HepG2 (cell line): ENCODE measurements around the gene EXOC3L4. TPM values are rescaled to one million over a fixed set of nuclear protein-coding genes. Genes with fewer than 3 reads are reported as not detected.

Source experiments
- ESRRA ChIP-seq: sonication (generic); formaldehyde crosslinking; IDR thresholded peaks from 2 replicates; pipeline ENCODE4 v1.5.1; 2020; ENCODE audit warnings: mild to moderate bottlenecking, low read depth, missing genetic modification reagents
- ZNF709 ChIP-seq: sonication (generic); formaldehyde crosslinking; IDR thresholded peaks from 2 replicates; pipeline ENCODE4 v1.5.0; 2020; ENCODE audit warnings: mild to moderate bottlenecking, missing genetic modification reagents
- polyA plus RNA-seq, 8 experiments: library from polyadenylated mRNA; depleted of rRNA in 3 of 8; stranded (reverse) in 7 of 8; unstranded in 1 of 8; fragments of >200 nt; fragmentation: Illumina TruSeq in 4 of 8; extraction: Trizol in 4 of 8; gene quantifications; 2 replicates each; pipeline versions ENCODE4 v1.2.1 to v1.2.3, GENCODE V29; 2011 to 2016; ENCODE audit warnings: low read depth in 4 of 8, missing spikeins in 1 of 8, mixed read lengths in 1 of 8; ENCODE audit not compliant: insufficient read depth in 1 of 8
- total RNA-seq, 5 experiments: library from RNA; depleted of rRNA; stranded (reverse); fragments of >200 nt; fragmentation: Illumina TruSeq; extraction: Trizol; gene quantifications; 2 replicates each; pipeline ENCODE4 v1.2.3, GENCODE V29; 2016; ENCODE audit warnings: low read depth in 1 of 5
- TF ChIP-seq, protein P1 (sequence below): sonication (generic); formaldehyde crosslinking; IDR thresholded peaks from 2 replicates; pipeline ENCODE4 v1.4.0; 2020; ENCODE audit warnings: mild to moderate bottlenecking, missing genetic modification reagents
- TF ChIP-seq, protein P2 (sequence below): IDR thresholded peaks from 2 replicates; pipeline ENCODE4 v1.6.1; 2016
- TF ChIP-seq, protein P3 (sequence below): sonication (generic); formaldehyde crosslinking; IDR thresholded peaks from one replicate; pipeline ENCODE4 v1.5.1; 2020; ENCODE audit warnings: mild to moderate bottlenecking, missing genetic modification reagents; ENCODE audit errors: not compliant biosample characterization
- TF ChIP-seq, protein P4 (sequence below): sonication (generic); formaldehyde crosslinking; conservative IDR thresholded peaks from 2 replicates; pipeline ENCODE4 v1.4.0; 2020; ENCODE audit warnings: missing genetic modification reagents

The EXOC3L4 gene
- total and polyA plus RNA-seq, 2 of the 13 experiments (the other 11 are each of a cell fraction or from before 2014, with no cell fraction given), result 11.8 to 27.0 TPM

DNA sequence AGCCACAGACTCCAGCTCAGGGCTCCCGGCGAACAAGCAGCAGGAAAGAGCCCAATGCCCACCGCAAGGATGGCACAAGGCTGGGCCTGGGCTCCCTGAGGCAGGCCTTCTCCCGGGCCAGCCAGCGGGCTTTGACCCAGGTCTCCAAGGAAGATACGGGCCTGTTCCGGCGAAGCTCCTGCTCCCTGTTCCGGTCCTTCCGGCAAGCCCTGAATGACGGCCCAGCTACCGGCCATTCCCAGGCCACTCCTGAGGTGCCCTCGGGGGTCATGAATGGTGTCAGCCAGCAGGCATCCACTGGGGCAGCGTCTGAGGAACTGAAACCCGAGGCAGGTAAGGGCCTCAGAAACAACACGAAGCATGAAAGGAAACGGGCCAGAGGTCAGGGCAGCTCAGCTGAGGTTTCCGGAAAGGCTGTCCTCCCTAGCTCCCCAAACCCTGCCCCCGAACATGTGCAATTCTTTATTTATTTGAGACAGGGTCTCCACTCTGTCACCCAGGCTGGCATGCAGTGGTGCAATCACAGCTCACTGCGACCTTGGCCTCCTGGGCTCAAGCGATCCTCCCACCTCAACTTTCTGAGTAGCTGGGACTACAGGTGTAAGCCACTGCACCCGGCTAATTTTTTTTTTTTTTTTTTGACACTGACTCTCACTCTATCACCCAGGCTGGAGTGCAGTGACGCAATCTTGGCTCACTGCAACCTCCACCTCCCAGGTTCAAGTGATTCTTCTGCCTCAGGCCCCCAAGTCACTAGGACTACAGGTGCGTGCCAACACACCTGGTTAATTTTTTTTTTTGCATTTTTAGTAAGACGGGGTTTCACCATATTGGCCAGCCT lies 6.0 kb downstream of the EXOC3L4 start (continued):
- TF ChIP-seq, protein P1, sequence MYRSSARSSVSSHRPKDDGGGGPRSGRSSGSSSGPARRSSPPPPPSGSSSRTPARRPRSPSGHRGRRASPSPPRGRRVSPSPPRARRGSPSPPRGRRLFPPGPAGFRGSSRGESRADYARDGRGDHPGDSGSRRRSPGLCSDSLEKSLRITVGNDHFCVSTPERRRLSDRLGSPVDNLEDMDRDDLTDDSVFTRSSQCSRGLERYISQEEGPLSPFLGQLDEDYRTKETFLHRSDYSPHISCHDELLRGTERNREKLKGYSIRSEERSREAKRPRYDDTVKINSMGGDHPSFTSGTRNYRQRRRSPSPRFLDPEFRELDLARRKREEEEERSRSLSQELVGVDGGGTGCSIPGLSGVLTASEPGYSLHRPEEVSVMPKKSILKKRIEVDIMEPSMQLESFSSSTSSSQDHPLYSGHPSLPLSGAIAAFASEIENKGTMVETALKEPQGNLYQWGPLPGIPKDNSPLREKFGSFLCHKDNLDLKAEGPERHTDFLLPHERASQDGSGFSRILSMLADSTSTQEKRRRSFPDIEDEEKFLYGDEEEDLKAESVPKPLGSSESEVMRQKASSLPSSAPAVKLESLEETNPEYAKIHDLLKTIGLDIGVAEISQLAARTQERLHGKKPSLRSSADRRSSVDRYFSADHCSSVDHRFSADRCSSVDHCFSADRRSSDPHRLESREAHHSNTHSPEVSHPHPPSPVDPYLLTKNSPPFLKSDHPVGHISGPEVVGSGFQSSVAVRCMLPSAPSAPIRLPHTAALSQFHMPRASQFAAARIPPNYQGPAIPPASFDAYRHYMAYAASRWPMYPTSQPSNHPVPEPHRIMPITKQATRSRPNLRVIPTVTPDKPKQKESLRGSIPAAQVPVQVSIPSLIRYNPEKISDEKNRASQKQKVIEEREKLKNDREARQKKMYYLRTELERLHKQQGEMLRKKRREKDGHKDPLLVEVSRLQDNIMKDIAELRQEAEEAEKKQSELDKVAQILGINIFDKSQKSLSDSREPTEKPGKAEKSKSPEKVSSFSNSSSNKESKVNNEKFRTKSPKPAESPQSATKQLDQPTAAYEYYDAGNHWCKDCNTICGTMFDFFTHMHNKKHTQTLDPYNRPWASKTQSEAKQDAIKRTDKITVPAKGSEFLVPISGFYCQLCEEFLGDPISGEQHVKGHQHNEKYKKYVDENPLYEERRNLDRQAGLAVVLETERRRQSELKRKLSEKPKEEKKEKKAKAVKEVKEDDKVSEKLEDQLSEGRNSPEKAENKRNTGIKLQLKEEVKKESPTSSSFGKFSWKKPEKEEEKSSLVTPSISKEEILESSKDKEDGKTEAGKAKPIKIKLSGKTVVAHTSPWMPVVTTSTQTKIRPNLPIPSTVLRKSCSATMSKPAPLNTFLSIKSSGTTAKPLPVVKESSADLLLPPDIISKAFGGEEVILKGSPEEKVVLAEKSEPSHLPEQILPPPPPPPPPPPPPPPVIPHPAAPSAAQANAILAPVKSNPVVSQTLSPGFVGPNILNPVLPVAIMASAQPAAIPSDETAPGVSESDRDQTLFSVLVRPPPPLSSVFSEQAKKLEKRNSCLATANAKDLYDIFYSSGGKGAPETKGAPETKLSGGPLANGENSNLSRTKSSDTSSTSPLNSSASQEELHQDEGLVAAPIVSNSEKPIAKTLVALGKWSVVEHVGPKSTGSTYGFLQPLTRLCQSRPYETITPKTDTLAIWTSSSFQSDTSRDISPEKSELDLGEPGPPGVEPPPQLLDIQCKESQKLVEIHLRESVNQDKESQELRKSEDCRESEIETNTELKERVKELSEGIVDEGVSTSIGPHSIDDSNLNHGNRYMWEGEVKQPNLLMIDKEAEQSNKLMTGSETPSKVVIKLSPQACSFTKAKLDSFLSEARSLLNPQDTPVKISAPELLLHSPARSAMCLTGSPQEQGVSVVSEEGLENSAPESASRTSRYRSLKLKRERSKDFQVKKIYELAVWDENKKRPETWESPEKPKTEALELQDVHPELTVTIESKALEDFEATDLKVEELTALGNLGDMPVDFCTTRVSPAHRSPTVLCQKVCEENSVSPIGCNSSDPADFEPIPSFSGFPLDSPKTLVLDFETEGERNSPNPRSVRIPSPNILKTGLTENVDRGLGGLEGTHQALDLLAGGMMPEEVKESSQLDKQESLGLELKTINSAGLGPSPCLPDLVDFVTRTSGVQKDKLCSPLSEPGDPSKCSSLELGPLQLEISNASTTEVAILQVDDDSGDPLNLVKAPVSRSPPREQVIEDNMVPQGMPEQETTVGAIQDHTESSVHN (CRISPR knock-in tag), result peak; percentile 92
- TF ChIP-seq, protein P2, sequence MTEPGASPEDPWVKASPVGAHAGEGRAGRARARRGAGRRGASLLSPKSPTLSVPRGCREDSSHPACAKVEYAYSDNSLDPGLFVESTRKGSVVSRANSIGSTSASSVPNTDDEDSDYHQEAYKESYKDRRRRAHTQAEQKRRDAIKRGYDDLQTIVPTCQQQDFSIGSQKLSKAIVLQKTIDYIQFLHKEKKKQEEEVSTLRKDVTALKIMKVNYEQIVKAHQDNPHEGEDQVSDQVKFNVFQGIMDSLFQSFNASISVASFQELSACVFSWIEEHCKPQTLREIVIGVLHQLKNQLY (CRISPR knock-in tag), result peak; percentile 72
- TF ChIP-seq ESRRA (0 out of 2 replicates have a peak, but pooled peaks have one; percentile 51), ZNF709 (CRISPR knock-in tag) (no peak)
- TF ChIP-seq, protein P3, sequence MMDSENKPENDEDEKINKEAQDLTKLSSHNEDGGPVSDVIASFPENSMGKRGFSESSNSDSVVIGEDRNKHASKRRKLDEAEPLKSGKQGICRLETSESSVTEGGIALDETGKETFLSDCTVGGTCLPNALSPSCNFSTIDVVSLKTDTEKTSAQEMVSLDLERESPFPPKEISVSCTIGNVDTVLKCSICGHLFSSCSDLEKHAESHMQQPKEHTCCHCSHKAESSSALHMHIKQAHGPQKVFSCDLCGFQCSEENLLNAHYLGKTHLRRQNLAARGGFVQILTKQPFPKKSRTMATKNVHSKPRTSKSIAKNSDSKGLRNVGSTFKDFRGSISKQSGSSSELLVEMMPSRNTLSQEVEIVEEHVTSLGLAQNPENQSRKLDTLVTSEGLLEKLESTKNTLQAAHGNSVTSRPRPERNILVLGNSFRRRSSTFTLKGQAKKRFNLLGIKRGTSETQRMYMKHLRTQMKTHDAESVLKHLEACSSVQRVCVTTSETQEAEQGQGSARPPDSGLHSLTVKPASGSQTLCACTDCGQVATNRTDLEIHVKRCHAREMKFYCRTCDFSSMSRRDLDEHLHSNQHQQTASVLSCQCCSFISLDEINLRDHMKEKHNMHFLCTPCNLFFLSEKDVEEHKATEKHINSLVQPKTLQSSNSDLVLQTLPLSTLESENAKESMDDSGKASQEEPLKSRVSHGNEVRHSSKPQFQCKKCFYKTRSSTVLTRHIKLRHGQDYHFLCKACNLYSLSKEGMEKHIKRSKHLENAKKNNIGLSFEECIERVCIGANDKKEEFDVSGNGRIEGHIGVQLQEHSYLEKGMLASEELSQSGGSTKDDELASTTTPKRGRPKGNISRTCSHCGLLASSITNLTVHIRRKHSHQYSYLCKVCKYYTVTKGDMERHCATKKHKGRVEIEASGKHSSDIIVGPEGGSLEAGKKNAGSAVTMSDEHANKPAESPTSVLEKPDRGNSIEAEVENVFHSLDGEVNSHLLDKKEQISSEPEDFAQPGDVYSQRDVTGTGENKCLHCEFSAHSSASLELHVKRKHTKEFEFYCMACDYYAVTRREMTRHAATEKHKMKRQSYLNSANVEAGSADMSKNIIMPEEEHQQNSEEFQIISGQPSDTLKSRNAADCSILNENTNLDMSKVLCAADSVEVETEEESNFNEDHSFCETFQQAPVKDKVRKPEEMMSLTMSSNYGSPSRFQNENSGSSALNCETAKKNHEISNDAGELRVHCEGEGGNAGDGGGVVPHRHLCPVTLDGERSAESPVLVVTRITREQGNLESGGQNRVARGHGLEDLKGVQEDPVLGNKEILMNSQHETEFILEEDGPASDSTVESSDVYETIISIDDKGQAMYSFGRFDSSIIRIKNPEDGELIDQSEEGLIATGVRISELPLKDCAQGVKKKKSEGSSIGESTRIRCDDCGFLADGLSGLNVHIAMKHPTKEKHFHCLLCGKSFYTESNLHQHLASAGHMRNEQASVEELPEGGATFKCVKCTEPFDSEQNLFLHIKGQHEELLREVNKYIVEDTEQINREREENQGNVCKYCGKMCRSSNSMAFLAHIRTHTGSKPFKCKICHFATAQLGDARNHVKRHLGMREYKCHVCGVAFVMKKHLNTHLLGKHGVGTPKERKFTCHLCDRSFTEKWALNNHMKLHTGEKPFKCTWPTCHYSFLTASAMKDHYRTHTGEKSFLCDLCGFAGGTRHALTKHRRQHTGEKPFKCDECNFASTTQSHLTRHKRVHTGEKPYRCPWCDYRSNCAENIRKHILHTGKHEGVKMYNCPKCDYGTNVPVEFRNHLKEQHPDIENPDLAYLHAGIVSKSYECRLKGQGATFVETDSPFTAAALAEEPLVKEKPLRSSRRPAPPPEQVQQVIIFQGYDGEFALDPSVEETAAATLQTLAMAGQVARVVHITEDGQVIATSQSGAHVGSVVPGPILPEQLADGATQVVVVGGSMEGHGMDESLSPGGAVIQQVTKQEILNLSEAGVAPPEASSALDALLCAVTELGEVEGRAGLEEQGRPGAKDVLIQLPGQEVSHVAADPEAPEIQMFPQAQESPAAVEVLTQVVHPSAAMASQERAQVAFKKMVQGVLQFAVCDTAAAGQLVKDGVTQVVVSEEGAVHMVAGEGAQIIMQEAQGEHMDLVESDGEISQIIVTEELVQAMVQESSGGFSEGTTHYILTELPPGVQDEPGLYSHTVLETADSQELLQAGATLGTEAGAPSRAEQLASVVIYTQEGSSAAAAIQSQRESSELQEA (CRISPR knock-in tag), result no peak
- TF ChIP-seq, protein P4, sequence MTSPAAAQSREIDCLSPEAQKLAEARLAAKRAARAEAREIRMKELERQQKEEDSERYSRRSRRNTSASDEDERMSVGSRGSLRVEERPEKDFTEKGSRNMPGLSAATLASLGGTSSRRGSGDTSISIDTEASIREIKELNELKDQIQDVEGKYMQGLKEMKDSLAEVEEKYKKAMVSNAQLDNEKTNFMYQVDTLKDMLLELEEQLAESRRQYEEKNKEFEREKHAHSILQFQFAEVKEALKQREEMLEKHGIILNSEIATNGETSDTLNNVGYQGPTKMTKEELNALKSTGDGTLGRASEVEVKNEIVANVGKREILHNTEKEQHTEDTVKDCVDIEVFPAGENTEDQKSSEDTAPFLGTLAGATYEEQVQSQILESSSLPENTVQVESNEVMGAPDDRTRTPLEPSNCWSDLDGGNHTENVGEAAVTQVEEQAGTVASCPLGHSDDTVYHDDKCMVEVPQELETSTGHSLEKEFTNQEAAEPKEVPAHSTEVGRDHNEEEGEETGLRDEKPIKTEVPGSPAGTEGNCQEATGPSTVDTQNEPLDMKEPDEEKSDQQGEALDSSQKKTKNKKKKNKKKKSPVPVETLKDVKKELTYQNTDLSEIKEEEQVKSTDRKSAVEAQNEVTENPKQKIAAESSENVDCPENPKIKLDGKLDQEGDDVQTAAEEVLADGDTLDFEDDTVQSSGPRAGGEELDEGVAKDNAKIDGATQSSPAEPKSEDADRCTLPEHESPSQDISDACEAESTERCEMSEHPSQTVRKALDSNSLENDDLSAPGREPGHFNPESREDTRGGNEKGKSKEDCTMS (CRISPR knock-in tag), result no peak
